ENCODE results near the gene GPATCH2L. TPM values are rescaled to one million over a fixed set of nuclear protein-coding genes. Genes with fewer than 3 reads are reported as not detected.

The GPATCH2L gene
- polyA plus RNA-seq (2013), result 14.4 and 15.2 TPM in 2 replicates

GRCh38 chr14:76151398-76152332, at the start of gene GPATCH2L:
TSS of gene GPATCH2L (plus strand) at chr14:76151922. CDS start at chr14:76154364, 2,442 bp downstream.
- H2BK5ac ChIP-seq (ENCODE audit: low read depth, low read length, poor library complexity), result peak within 1 kb of the TSS; percentile 41
- H3K4ac ChIP-seq (ENCODE audit: low read depth, low read length), result peak within 1 kb of the TSS; percentile 74
- DNase-seq, result peak; percentile 85 to 90
- H2BK120ac ChIP-seq (ENCODE audit: insufficient read depth, low read length, poor library complexity), result peak within 1 kb of the TSS; percentile 21
- H3K4me2 ChIP-seq (ENCODE audit: low read length), result peak within 1 kb of the TSS; percentile 94
- peaks cover 1% of the 10 kb centered on the region for H3K9me3 ChIP-seq (ENCODE audit: insufficient read depth, low read depth, low read length)
- peak within 1 kb of the TSS; percentile 98 for H3K4me3 ChIP-seq (ENCODE audit: low read depth, low read length)
- H2AFZ ChIP-seq (ENCODE audit: insufficient read depth, low read length, poor library complexity), result peak within 1 kb of the TSS; percentile 92
- H3K9ac ChIP-seq (ENCODE audit: low read length), result peak within 1 kb of the TSS; percentile 83
- peaks cover 5% of the 10 kb centered on the region for H3K79me1 ChIP-seq (ENCODE audit: low read length)
- peaks cover 0 to 2% of the 10 kb centered on the region in 2 experiments for H3K4me1 ChIP-seq (ENCODE audit: control insufficient read depth in 1 of 2, insufficient read depth in 2 of 2, low read length in 2 of 2)
- H4K8ac ChIP-seq (ENCODE audit: low read depth, low read length), result peak within 1 kb of the TSS; percentile 96
- no peak within 1 kb of the TSS for H2BK12ac ChIP-seq (ENCODE audit: low read length)
- H3K23ac ChIP-seq (ENCODE audit: low read length), result no peak within 1 kb of the TSS
- peak within 1 kb of the TSS; percentile 46 for H3K27ac ChIP-seq (ENCODE audit: low read depth, low read length)
- H3K14ac ChIP-seq (ENCODE audit: low read length), result peak within 1 kb of the TSS; percentile 81
- WGBS (ENCODE audit: extremely low coverage, insufficient coverage, insufficient read length), result no CpG with 5 or more reads among the region's 43 CpGs
- peaks cover 4% of the 10 kb centered on the region for H3K79me2 ChIP-seq (ENCODE audit: control insufficient read depth, insufficient read depth, low read length, poor library complexity)
- peaks cover 2% of the 10 kb centered on the region for H3K27me3 ChIP-seq (ENCODE audit: insufficient read depth, low read length)
- peak within 1 kb of the TSS; percentile 32 for H2AK5ac ChIP-seq (ENCODE audit: low read length)
- peak within 1 kb of the TSS; percentile 85 for H4K91ac ChIP-seq (ENCODE audit: low read depth, low read length)
- peak within 1 kb of the TSS; percentile 89 for H3K18ac ChIP-seq (ENCODE audit: low read length)
- peaks cover 6% of the 10 kb centered on the region in 2 experiments for H3K36me3 ChIP-seq (ENCODE audit: control insufficient read depth in 1 of 2, insufficient read depth in 2 of 2, low read length in 2 of 2)
- H4K12ac ChIP-seq (ENCODE audit: low read depth, low read length), result peak within 1 kb of the TSS; percentile 56

- Histone ChIP-seq H3K79me1 (ENCODE audit: low read length) (no peaks in the 10 kb centered on the region), H3K23ac (ENCODE audit: low read length) (no peak overlapping the region), H2BK5ac (ENCODE audit: low read depth, low read length, poor library complexity) (no peak overlapping the region), H3K14ac (ENCODE audit: low read length) (no peak overlapping the region), H3K4ac (ENCODE audit: low read depth, low read length) (no peak overlapping the region), H3K79me2 (ENCODE audit: control insufficient read depth, insufficient read depth, low read length, poor library complexity) (no peaks in the 10 kb centered on the region), H3K9me3 (ENCODE audit: insufficient read depth, low read depth, low read length) (peaks cover 1% of the 10 kb centered on the region), H4K91ac (ENCODE audit: low read depth, low read length) (no peak overlapping the region), H3K36me3 (ENCODE audit: control insufficient read depth in 1 of 2, insufficient read depth in 2 of 2, low read length in 2 of 2) (no peaks in the 10 kb centered on the region), H2AK5ac (ENCODE audit: low read length) (no peak overlapping the region), H3K4me3 (ENCODE audit: low read depth, low read length) (no peak overlapping the region), H4K8ac (ENCODE audit: low read depth, low read length) (no peak overlapping the region), H3K27ac (ENCODE audit: low read depth, low read length) (no peak overlapping the region), H4K12ac (ENCODE audit: low read depth, low read length) (no peak overlapping the region), H3K4me2 (ENCODE audit: low read length) (no peak overlapping the region), H3K18ac (ENCODE audit: low read length) (no peak overlapping the region), H3K27me3 (ENCODE audit: insufficient read depth, low read length) (no peaks in the 10 kb centered on the region), H3K9ac (ENCODE audit: low read length) (no peak overlapping the region), H2BK120ac (ENCODE audit: insufficient read depth, low read length, poor library complexity) (no peak overlapping the region), H2BK12ac (ENCODE audit: low read length) (no peak overlapping the region), H2AFZ (ENCODE audit: insufficient read depth, low read length, poor library complexity) (no peak overlapping the region), H3K4me1 (ENCODE audit: control insufficient read depth in 1 of 2, insufficient read depth in 2 of 2, low read length in 2 of 2) (no peaks in the 10 kb centered on the region)
- WGBS (ENCODE audit: extremely low coverage, insufficient coverage, insufficient read length), result no CpG with 5 or more reads among the region's 8 CpGs
- DNase-seq, result no peak
Measured at GRCh38 chr14:76104802-76105355, 46.8 kb upstream of the GPATCH2L start.

GRCh38 chr14:76106188-76106587, 45.5 kb upstream of the GPATCH2L start:
- no peak overlapping the region for H3K4me2 ChIP-seq (ENCODE audit: low read length)
- no peak overlapping the region for H3K18ac ChIP-seq (ENCODE audit: low read length)
- no peak overlapping the region for H3K4me3 ChIP-seq (ENCODE audit: low read depth, low read length)
- H2BK12ac ChIP-seq (ENCODE audit: low read length), result no peak overlapping the region
- WGBS (ENCODE audit: extremely low coverage, insufficient coverage, insufficient read length), result no CpG with 5 or more reads among the region's 2 CpGs
- DNase-seq, result no peak
- H2BK5ac ChIP-seq (ENCODE audit: low read depth, low read length, poor library complexity), result no peak overlapping the region
- no peaks in the 10 kb centered on the region for H3K36me3 ChIP-seq (ENCODE audit: control insufficient read depth in 1 of 2, insufficient read depth in 2 of 2, low read length in 2 of 2)
- no peak overlapping the region for H2BK120ac ChIP-seq (ENCODE audit: insufficient read depth, low read length, poor library complexity)
- no peak overlapping the region for H2AFZ ChIP-seq (ENCODE audit: insufficient read depth, low read length, poor library complexity)
- no peaks in the 10 kb centered on the region for H3K4me1 ChIP-seq (ENCODE audit: control insufficient read depth in 1 of 2, insufficient read depth in 2 of 2, low read length in 2 of 2)
- H4K91ac ChIP-seq (ENCODE audit: low read depth, low read length), result no peak overlapping the region
- H3K9ac ChIP-seq (ENCODE audit: low read length), result no peak overlapping the region
- H4K8ac ChIP-seq (ENCODE audit: low read depth, low read length), result no peak overlapping the region
- no peaks in the 10 kb centered on the region for H3K79me2 ChIP-seq (ENCODE audit: control insufficient read depth, insufficient read depth, low read length, poor library complexity)
- H3K27me3 ChIP-seq (ENCODE audit: insufficient read depth, low read length), result no peaks in the 10 kb centered on the region
- no peak overlapping the region for H2AK5ac ChIP-seq (ENCODE audit: low read length)
- H3K4ac ChIP-seq (ENCODE audit: low read depth, low read length), result no peak overlapping the region
- H3K23ac ChIP-seq (ENCODE audit: low read length), result no peak overlapping the region
- no peak overlapping the region for H3K14ac ChIP-seq (ENCODE audit: low read length)
- H3K79me1 ChIP-seq (ENCODE audit: low read length), result no peaks in the 10 kb centered on the region
- H3K9me3 ChIP-seq (ENCODE audit: insufficient read depth, low read depth, low read length), result peaks cover 1% of the 10 kb centered on the region
- no peak overlapping the region for H3K27ac ChIP-seq (ENCODE audit: low read depth, low read length)
- H4K12ac ChIP-seq (ENCODE audit: low read depth, low read length), result no peak overlapping the region

- H3K4me3 ChIP-seq (ENCODE audit: low read depth, low read length), result no peak overlapping the region
- DNase-seq, result peak in 1 of 2 donors; percentile 18
- H3K79me2 ChIP-seq (ENCODE audit: control insufficient read depth, insufficient read depth, low read length, poor library complexity), result no peaks in the 10 kb centered on the region
- H3K4me2 ChIP-seq (ENCODE audit: low read length), result no peak overlapping the region
- H3K27ac ChIP-seq (ENCODE audit: low read depth, low read length), result no peak overlapping the region
- H4K12ac ChIP-seq (ENCODE audit: low read depth, low read length), result no peak overlapping the region
- H2BK12ac ChIP-seq (ENCODE audit: low read length), result no peak overlapping the region
- no peak overlapping the region for H4K8ac ChIP-seq (ENCODE audit: low read depth, low read length)
- H3K4me1 ChIP-seq (ENCODE audit: control insufficient read depth in 1 of 2, insufficient read depth in 2 of 2, low read length in 2 of 2), result no peaks in the 10 kb centered on the region
- no peak overlapping the region for H3K18ac ChIP-seq (ENCODE audit: low read length)
- no peaks in the 10 kb centered on the region for H3K79me1 ChIP-seq (ENCODE audit: low read length)
- H4K91ac ChIP-seq (ENCODE audit: low read depth, low read length), result no peak overlapping the region
- H2AK5ac ChIP-seq (ENCODE audit: low read length), result no peak overlapping the region
- H3K23ac ChIP-seq (ENCODE audit: low read length), result no peak overlapping the region
- no peak overlapping the region for H2AFZ ChIP-seq (ENCODE audit: insufficient read depth, low read length, poor library complexity)
- no peaks in the 10 kb centered on the region for H3K36me3 ChIP-seq (ENCODE audit: control insufficient read depth in 1 of 2, insufficient read depth in 2 of 2, low read length in 2 of 2)
- no peak overlapping the region for H3K4ac ChIP-seq (ENCODE audit: low read depth, low read length)
- H3K9ac ChIP-seq (ENCODE audit: low read length), result no peak overlapping the region
- no peaks in the 10 kb centered on the region for H3K27me3 ChIP-seq (ENCODE audit: insufficient read depth, low read length)
- no peak overlapping the region for H3K14ac ChIP-seq (ENCODE audit: low read length)
- peaks cover 3% of the 10 kb centered on the region for H3K9me3 ChIP-seq (ENCODE audit: insufficient read depth, low read depth, low read length)
- no CpG with 5 or more reads among the region's 14 CpGs for WGBS (ENCODE audit: extremely low coverage, insufficient coverage, insufficient read length)
- H2BK5ac ChIP-seq (ENCODE audit: low read depth, low read length, poor library complexity), result no peak overlapping the region
- H2BK120ac ChIP-seq (ENCODE audit: insufficient read depth, low read length, poor library complexity), result no peak overlapping the region
Measured at GRCh38 chr14:76109087-76109880, 42.4 kb upstream of the GPATCH2L start.

All from trophoblast cell (in vitro differentiated cells and primary cell).